AG09319 (cell line): ENCODE results near the gene CDKN1A.

Source experiments
- DNase-seq: peaks from one replicate; pipeline ENCODE4 v3.0.0-alpha.2; 2010; ENCODE audit warnings: low read depth; ENCODE audit errors: extremely low read depth
- TF ChIP-seq, protein P1 (sequence below): IDR thresholded peaks from 2 replicates; pipeline ENCODE4 v1.5.1; 2011; ENCODE audit warnings: low read depth, mild to moderate bottlenecking, inconsistent platforms, low read length, moderate library complexity

Gene CDKN1A

DNA sequence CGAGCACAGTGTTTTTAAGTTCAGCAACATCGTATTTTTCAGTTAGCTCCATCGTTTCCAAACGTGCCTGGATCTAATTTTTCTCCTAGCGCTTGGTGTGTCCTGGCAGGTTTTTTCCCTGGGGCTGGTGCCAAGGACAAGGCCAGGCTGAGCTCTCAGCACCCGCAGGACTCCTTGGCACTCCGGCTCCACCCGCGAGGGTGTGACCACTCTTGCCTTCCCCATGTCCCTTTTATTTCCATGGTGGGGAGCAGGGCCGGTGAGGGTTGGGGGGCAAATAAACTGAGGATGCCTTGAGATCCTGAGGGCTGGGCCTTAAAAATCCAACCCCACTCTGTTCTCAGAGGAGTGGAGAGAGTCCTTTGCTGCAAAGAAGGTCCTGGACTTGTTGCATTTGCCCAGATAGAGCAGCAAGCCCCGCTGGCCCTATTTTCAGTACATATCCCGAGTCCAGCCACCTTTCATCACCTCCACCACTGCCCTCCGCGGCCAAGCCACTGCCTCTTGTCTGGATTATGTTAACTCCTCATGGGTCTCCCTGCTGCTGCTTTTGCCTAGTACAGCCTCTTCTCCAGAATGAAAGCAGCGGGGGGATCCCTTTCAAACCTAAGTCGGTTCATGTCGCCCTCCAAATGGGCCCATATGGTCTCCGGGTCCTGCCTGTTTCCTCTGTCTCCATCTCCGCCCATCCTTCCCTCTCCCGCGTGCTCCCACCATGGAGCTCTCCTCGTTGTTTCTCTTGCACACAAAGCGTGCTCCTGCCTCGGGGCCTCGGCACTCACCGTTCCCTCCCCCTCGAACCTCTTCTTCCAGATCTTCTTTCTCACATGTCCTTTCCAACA is 14.6 kb downstream of the CDKN1A start:
- TF ChIP-seq, protein P1, sequence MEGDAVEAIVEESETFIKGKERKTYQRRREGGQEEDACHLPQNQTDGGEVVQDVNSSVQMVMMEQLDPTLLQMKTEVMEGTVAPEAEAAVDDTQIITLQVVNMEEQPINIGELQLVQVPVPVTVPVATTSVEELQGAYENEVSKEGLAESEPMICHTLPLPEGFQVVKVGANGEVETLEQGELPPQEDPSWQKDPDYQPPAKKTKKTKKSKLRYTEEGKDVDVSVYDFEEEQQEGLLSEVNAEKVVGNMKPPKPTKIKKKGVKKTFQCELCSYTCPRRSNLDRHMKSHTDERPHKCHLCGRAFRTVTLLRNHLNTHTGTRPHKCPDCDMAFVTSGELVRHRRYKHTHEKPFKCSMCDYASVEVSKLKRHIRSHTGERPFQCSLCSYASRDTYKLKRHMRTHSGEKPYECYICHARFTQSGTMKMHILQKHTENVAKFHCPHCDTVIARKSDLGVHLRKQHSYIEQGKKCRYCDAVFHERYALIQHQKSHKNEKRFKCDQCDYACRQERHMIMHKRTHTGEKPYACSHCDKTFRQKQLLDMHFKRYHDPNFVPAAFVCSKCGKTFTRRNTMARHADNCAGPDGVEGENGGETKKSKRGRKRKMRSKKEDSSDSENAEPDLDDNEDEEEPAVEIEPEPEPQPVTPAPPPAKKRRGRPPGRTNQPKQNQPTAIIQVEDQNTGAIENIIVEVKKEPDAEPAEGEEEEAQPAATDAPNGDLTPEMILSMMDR = no peak
- DNase-seq = no peak

DNA sequence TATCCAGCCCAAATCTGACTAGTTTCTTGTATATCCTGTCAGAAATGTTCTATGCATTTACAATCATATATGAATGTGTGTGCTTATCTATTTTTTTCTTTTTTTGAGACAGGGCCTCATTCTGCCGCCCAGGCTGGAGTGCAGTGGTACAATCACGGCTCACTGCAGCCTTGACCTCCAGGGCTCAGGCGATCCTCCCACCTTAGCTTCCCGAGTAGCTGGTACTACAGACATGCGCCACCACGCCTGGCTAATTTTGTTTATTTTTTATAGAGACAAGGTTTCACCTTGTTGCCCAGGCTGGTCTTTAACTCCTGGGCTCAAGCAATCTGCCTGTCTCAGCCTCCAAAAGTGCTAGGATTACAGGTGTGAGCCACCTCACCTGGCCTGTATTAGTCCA is 16.1 kb downstream of the CDKN1A start:
- TF ChIP-seq, protein P1 = no peak
- no peak for DNase-seq

DNA sequence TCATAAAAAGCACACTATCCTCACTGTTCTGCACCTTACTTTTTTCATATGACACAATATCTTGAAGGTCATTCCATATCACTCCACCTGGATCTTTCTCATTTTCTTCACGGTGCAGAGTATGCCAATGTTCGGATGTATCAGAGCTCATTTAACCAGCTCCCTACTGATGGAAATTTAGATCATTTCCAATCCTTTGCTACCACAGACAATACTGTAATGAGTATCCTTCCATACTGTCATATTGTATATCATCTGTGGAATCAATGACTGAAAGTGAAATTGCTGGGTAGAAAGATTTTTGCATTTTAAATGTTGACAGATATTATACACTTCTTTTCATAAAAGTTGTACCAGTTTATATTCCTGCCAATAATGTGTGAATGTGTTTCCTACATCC is 16.9 kb downstream of the CDKN1A start:
- TF ChIP-seq, protein P1 = no peak
- no peak for DNase-seq

DNA sequence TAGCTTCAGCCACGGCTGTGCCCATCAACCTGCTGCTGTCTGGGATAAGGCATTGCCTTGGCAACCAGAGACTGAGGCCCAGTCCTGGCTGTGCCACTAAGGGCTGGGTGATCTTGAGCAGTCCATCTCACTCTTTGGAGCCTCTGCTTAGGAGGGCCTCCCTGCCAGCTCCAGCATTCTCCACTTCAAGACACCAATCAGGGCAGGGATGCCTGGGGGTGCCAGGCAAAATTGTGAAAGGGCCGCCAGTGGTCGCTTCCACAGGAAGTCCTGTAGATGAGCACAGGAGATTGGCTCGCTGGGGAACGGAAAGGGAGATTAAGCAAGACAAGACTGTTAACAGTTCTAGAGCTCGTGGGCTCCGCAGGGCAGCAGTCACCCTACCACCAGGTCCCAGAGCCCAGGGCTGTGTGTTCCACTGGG is 19.0 kb downstream of the CDKN1A start, which contains the start of gene RAB44:
Gene RAB44 (plus strand): TSS at position 346 of the 423 bp plus-strand sequence. CDS start 6,410 bp downstream, outside the sequence.
- TF ChIP-seq, protein P1 = no peak
- no peak for DNase-seq

DNA sequence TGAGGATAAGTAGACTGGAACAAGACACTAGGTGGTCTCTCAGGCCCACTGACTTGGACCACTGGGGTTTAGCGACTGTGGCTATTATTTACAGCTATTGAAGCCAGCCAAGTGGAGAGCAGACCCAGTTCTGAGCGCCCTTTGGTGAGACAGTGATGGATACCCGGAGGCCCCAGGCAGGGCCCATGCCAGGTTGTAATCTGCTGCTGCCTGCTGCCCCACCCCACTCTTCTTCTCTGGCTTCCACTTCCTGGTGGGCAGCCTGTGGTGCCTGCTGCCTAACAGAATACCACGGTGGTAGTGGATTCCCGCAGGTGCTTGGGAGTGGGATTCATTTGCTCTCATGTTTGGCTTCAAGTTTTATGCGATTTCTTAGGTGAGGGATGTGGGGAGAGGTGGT is 19.7 kb downstream of the CDKN1A start:
- DNase-seq = no peak
- TF ChIP-seq, protein P1 = no peak

DNA sequence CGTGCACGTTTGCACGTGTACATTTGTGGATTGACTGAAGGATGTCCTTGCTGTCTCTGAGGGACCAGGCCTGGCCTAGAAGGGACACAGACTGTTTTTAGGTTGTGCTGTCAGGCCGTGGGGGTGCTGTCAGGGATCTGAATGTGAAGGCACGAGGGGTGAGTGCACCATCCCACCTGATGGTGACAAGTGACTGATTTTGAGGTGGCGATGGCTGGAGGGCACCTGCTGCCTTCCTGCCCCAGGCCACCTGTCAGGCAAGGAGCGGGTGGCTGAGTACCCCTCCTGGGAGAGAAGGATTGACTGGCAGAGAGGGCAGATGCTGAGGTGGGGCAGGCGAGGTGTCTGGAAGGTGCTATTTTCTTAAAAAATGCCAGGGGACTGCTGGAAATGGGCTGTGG is 20.4 kb downstream of the CDKN1A start:
- no peak for DNase-seq
- TF ChIP-seq, protein P1 = no peak

DNA sequence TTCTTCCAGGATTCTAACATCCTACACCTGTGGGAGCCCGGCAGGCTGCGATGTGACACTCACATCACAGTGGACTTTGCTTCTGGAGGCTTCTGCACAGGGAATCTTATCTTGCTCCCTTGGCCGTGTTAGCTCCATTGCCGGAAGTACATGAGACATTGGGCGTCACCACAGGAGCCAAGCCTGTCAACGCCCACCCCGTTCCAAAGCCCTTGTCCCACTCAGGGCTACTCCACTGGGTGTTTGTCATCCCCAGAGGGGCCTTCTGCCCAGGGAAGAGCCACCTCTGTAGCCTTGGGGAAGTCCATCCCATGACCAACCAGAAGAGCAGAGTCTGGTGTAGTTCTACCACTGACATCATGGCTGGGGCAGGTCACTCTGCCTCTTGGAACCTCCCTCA is 20.8 kb downstream of the CDKN1A start:
- no peak for DNase-seq
- TF ChIP-seq, protein P1 = no peak
